GM18909 (cell line): ENCODE data around the gene CDC16.
"Not testable (repeated sequence)": the region's sequence is repeated elsewhere in the genome, so short reads cannot be mapped to it uniquely, and the experiment has no call there.

Experiments
- ATAC-seq: cut with Tn5 transposase; IDR thresholded peaks from one replicate; pipeline ENCODE4 v1.9.1; 2021; ENCODE audit warnings: mild to moderate bottlenecking; ENCODE audit not compliant: unreplicated experiment, poor library complexity

CDC16 gene

DNA sequence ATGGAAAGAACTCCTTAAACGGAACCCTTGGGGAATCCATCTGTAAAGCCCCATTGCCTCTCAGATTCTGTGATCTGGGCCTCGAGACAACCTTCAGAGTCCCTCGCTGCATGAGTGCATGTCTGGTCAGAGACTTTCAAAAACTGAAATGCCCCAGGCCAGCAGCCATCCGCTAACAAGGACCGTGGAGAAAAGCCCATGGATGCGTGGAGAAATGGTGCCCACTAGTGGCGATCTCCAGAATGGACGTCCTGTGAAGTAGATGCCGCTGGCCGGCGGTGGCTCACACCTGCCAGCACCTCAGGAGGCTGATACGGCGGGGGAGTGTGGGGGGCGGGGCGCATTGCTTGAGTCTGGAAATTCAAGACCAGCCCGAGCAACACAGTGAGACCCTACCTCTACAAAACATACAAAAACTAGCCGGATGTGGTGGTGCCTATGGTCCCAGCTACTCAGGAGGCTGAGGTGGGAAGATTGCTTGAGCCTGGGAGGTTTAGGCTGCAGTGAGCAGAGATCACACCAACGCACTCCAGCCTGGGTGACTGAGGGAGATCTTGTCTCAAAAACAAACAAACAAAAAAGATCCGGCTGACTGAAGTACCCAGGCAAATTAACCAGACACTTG, 7.9 kb upstream of the CDC16 start:
- peak; percentile 74 for ATAC-seq

DNA sequence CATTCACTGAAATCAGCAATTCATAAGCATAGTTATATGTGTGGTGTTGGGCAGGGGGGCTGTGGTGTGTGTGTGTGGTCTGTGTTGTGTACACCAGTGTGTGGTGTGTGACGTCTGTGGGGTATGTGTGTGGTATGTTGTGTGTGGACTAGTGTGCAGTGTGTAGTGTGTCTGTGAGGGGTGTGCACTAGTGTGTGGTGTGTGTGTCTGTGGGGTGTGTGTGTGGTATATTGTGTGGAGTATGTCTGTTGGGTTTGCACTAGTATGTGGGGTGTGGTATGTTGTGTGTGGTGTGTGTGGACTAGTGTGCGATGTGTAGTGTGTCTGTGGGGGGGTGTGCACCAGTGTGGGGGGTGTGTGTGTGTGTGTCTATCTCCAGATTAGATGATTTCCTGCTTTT, 7.2 kb upstream of the CDC16 start:
- ATAC-seq: no peak

DNA sequence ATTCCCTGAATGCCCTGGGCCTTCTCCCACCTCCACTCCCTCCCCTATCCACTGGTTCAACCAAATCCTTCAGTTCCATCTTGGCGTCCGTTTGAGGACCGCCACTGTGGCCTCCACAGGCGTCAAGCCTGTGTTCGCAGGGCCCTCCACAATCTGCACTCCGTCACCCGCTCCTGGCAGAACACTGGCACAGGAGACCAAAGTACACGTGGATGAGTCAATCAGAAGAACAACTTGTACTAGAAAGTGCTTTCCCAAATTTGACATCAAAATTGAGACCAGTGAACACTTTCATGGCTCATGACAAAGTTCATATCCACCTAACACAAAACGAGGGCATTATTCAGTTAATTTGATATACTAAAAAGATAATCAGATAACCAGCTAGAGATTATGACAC, 6.5 kb upstream of the CDC16 start:
- ATAC-seq: no peak

DNA sequence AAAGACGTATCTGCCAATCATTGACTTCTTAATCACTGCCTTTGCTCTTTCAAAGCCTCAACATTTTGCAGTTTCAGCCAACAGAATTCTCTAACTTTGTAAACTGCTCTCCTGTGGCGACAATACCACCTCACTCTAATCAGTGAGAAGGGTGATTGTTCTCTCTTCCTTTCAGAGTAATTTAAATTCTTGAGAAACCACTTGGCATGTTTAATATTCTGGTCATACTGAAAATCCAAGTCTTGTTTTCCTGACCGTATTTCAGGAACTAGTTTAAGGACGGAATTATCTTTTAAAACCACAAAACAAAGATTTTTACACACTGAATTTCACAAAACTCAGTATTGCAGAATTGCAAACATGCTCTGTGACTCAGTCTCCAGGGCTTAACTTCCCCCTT, 5.2 kb upstream of the CDC16 start:
- ATAC-seq: no peak

DNA sequence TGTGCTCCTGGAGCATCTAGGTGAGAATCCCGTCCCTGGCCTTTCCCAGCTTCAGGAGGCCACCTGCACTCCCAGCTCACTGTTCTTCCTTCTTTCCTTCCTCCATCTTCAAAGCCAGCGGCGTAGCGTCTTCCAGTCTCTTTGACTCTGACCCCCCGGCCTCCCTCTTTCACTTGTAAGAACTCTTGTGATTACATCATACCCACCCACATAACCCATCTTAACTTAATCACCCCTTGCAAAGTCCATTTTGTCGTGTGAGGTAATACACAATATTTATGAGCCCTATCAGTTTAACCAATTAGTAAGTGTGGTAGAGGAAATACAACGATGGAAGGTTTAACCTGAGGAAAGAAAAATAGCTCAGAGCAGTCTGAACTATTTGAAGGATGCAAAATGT, 4.6 kb upstream of the CDC16 start:
- ATAC-seq: no peak

DNA sequence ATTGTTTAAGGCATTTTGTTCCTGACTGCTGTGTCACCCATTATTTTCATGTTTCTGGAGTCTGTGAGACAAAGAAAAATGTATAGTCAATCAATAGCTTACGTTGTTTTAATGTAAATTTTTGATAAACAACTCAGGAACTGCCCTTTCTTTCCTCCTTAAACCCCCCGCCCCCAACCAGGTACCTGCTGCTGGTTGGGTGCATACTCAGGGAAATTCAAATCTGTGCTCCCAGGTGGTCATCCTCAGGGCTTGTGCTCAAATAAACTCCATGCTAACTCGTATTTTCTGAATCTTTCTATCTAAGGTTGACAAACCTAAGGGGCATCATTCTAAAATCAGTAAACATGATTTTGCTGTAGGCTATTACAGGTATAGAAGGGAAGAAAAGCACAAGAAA, 4.1 kb upstream of the CDC16 start:
- ATAC-seq: no peak

DNA sequence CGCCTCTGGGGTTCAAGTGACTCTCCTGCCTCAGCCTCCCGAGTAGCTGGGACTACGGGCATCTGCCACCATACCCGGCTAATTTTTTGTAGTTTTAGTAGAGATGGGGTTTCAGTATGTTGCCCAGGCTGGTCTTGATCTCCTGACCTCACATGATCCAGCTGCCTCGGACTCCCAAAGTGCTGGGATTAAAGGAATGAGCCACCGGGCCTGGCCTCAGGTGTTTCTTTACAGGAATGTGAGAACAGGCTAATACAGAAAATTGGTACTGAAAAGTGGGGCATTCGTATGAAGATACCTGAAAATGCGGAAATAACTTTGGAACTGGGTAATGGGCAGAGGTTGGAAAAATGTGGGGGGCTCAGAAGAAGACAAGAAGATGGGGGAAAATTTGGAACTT, 2.8 kb upstream of the CDC16 start:
- no peak for ATAC-seq

- ATAC-seq: no peak
Measured at GRCh38 chr13:114234266-114234644, 442 bp upstream of the CDC16 start.

DNA sequence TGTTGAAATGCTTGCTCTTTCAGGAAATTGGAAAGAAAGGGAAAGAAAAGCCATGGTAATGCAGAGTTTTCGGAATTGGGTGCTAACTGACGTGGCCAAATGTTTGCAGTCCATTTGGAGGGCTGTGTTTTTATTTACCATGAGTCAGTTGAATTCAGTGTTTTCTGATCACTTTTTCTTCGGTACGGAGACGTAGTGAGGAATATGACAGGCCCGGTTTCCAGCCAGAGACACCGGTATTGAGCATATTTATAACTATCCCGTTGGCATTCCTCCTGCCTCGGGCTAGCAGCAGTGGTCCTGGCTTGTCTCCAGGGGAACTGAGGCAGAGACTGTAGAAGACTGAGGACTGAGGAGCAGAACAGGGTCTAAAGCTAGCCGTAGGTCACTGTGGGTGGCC, 1.0 kb downstream of the CDC16 start:
- ATAC-seq: no peak

- no peak for ATAC-seq
Measured at GRCh38 chr13:114236227-114236626, 1.5 kb downstream of the CDC16 start.

GRCh38 chr13:114237415-114238112, 2.9 kb downstream of the CDC16 start:
- ATAC-seq: no peak

DNA sequence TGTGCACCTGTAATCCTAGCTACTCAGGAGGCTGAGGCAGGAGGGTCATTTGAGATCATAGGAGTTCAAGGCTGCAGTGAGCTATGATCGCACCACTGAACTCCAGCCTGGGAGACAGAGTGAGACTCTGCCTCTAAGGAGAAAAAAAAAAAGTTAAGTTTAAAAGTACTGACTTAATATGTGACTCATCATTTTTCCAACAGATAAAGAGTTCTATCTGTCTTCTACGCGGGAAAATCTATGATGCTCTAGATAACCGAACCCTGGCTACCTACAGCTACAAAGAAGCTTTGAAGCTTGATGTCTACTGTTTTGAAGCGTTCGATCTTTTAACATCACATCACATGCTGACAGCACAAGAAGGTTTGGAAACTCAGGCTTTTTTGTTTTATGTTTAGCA, 7.2 kb downstream of the CDC16 start:
- ATAC-seq: no peak

- no peak for ATAC-seq
Measured at GRCh38 chr13:114243971-114244370, 9.3 kb downstream of the CDC16 start.

GRCh38 chr13:114244637-114245036, 9.9 kb downstream of the CDC16 start:
- no peak for ATAC-seq

DNA sequence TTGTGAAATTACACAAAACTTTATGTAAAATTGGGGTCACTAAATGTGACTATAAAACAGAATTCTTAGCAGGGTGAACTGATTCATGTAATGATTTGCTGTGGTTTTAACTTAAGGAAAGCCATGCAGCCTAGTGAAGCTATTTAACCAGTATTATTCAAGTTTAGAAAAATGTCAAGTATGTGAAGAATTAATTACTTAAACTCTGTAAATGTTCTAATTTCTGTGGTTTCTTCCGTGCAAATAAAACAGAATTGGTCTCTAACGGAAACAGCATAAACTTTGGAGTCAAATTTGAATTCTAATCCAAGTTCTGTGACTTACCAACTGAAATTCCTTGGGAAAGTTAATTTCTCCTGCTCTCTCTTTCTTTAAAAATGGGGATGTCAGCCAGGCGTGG, 13.3 kb downstream of the CDC16 start:
- no peak for ATAC-seq

DNA sequence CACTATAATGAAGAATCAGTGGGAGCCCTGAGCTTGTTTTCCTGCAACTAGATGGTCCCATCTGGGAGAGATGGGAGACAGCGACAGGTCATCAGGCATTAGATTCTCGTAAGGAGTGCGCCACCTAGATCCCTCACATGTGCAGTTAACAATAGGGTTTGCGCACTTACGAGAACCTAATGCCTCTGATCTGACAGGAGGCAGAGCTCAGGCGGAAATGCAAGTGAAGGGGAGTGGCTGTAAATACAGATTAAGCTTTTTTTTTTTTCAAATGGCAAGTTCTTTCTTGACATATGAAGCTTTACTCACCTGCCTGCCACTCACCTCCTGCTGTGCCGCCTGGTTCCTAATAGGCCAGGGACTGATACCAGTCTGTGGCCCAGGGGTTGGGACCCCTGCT, 14.4 kb downstream of the CDC16 start:
- no peak for ATAC-seq

DNA sequence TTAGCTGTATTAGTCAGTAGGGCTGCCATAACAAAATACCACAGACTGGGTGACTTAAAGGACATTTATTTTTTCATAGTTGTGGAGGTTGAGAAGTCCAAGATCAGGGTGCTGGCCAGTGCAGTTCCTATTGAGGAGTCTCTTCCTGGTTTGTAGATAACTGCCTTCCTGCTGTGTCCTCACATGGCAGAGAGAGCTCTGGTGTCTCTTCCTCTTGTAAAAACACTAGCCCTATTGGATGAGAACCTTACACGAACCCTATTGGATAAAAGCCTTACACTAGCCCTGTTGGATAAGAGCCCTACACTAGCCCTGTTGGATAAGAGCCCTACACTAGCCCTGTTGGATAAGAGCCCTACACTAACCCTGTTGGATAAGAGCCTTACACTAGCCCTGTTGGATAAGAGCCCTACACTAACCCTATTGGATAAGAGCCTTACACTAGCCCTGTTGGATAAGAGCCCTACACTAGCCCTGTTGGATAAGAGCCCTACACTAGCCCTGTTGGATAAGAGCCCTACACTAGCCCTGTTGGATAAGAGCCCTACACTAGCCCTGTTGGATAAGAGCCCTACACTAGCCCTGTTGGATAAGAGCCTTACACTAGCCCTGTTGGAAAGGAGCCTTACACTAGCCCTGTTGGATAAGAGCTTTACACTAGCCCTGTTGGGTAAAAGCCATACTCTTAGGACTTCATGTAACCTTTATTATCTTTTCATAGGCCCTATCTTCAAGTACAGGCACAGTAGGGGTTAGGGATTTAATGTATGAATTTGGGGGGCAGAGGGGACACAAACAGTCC, 17.1 kb downstream of the CDC16 start:
- not testable (repeated sequence) for ATAC-seq

GRCh38 chr13:114256547-114256946, 21.9 kb downstream of the CDC16 start:
- no peak for ATAC-seq

GRCh38 chr13:114257014-114257413, 22.3 kb downstream of the CDC16 start:
- no peak for ATAC-seq

DNA sequence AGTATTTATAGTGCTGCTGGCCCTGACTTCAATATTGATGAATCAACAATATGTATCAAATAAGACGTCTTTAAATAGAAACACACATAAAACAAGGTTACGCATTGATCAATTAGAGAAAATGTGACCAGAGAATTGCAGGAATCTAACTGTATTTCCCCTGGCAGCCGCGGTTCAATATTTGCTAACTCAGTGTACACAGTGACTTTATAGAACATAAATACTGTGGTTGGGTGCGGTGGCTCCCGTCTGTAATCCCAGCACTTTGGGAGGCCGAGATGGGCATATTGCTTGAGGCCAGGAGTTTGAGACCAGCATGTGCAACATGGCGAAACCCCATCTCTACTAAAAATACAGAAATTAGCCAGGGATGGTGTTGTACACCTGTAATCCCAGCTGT, 23.9 kb downstream of the CDC16 start:
- ATAC-seq: no peak

DNA sequence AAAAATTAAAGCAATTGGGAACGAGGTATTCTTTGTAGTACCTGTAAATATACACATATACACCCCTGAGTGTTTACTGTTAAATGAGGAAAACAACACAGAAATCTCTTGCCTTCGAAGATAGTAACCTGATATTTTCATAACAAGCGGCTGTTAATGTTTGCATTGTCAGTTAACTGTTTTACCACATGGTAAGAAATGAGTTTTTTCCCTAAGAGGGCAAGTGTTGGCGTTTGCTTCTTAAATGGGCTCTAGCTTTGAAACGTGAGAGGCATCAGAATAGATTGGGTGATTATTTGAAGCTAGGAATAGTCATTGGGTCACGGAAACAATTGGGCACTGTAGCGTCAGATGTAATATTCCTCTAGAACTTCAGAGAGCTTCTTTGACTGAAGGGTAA, 24.7 kb downstream of the CDC16 start:
- ATAC-seq: no peak

GRCh38 chr13:114259974-114260373, 25.3 kb downstream of the CDC16 start:
- ATAC-seq: peak; percentile 51
